ENCODE measurements around the gene IZUMO1. TPM values are rescaled to one million over a fixed set of nuclear protein-coding genes. Genes with fewer than 3 reads are reported as not detected.

The IZUMO1 gene
- total and polyA plus RNA-seq, 9 of the 15 experiments (the other 6 are each of a cell fraction or from before 2014, with no cell fraction given) = 0.14 to 2.1 (median 0.73) TPM

DNA sequence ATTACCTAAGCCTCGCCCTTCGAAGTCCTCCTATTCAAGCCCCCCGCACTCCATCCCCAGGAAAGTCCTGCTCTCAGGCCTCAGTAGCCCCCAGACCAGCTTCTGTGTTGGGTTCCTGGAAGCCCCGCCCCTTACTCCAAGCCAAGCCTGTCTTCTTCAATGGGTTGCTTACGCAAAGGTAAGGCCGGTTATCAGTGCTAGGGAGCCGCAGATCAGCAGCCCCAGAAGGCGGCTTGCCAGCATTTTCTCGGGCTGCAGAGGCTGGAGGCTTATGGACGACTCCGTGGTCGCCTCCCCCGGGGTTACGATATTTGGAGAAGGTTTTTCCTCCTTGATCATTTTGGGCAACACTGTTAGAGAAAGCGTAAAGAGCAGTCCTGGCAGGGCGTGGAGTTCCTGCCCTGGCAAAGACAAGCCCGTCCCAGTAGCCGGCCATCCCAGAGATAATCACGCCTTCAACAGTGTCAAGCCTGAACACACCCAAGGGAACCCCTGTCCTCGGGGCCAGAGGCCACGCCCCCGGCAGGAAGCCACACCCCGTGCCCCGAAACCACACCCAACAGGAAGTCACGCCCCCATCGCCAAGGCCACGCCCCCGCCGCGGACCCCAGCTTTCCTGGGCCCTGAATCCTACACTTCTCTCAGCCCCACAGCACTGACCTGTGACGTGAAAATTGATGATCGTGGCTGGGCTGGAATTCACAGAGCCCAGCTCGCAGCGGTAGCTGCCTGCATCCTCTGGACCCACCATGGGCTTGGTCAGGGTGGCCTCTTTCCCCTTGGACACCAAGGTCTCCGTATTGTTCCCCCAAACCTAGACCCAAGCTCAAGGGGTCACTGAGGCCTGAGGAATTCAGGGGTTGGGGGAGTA, 5.3 kb downstream of the IZUMO1 start (continued):
- no peak for TF ChIP-seq CEBPG (CRISPR knock-in tag; IDR thresholded peaks at IDR 0.05)
- TF ChIP-seq CEBPG (tag; conservative IDR thresholded peaks at IDR 0.05 in 1 of 2, IDR thresholded peaks at IDR 0.05 in 1 of 2) = 0 out of 4 replicates have a peak, but pooled peaks of 1 of the 2 experiments have one; percentile 26
- no peak for TF ChIP-seq NCOA6 (IDR thresholded peaks at IDR 0.05)
- TF ChIP-seq, protein P1, sequence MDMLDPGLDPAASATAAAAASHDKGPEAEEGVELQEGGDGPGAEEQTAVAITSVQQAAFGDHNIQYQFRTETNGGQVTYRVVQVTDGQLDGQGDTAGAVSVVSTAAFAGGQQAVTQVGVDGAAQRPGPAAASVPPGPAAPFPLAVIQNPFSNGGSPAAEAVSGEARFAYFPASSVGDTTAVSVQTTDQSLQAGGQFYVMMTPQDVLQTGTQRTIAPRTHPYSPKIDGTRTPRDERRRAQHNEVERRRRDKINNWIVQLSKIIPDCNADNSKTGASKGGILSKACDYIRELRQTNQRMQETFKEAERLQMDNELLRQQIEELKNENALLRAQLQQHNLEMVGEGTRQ (CRISPR knock-in tag; IDR thresholded peaks at IDR 0.05) = peak; percentile 46
- TF ChIP-seq ZNF785 (CRISPR knock-in tag; IDR thresholded peaks at IDR 0.05) = no peak
- no peak for TF ChIP-seq TGIF2 (CRISPR knock-in tag; IDR thresholded peaks at IDR 0.05)
- TF ChIP-seq GABPA (tag; conservative IDR thresholded peaks at IDR 0.05; ENCODE audit: low read depth) = peak; percentile 64; the same call in 1 of the 2 replicates
- peak; percentile 11; the same call in 1 of the 2 replicates for TF ChIP-seq ZSCAN32 (CRISPR knock-in tag; IDR thresholded peaks at IDR 0.05)
- TF ChIP-seq ESRRA (IDR thresholded peaks at IDR 0.05; ENCODE audit: borderline replicate concordance, low read depth) = 0 out of 2 replicates have a peak, but pooled peaks have one; percentile 62
- no peak for TF ChIP-seq TRIM24 (IDR thresholded peaks at IDR 0.05)
- no peak for TF ChIP-seq CREBBP (IDR thresholded peaks at IDR 0.05; ENCODE audit: low read depth, low read length)
- no peak for TF ChIP-seq NFYB (IDR thresholded peaks at IDR 0.05; ENCODE audit: extremely low read depth, insufficient read length)
- no peak for TF ChIP-seq ARID2 (IDR thresholded peaks at IDR 0.05)
- TF ChIP-seq IFI16 (CRISPR knock-in tag; IDR thresholded peaks at IDR 0.05) = no peak
- TF ChIP-seq SOX6 (IDR thresholded peaks at IDR 0.05) = peak; percentile 38; the same call in 1 of the 2 replicates
- TF ChIP-seq POLR2G (IDR thresholded peaks at IDR 0.05; ENCODE audit: low read depth, low read length) = peak; percentile 75
- TF ChIP-seq SIRT6 (IDR thresholded peaks at IDR 0.05; ENCODE audit: low read depth, low read length) = no peak
- no peak for TF ChIP-seq PCBP2 (IDR thresholded peaks at IDR 0.05; ENCODE audit: low read depth, low read length, poor library complexity, severe bottlenecking)
- TF ChIP-seq ZNF589 (CRISPR knock-in tag; IDR thresholded peaks at IDR 0.05; ENCODE audit: low read depth) = no peak
- peak; percentile 51; the same call in 1 of the 2 replicates for TF ChIP-seq ZNF583 (CRISPR knock-in tag; IDR thresholded peaks at IDR 0.05)
- TF ChIP-seq HDAC2 (IDR thresholded peaks at IDR 0.05) = 0 out of 2 replicates have a peak, but pooled peaks have one; percentile 45
- TF ChIP-seq, protein P2, sequence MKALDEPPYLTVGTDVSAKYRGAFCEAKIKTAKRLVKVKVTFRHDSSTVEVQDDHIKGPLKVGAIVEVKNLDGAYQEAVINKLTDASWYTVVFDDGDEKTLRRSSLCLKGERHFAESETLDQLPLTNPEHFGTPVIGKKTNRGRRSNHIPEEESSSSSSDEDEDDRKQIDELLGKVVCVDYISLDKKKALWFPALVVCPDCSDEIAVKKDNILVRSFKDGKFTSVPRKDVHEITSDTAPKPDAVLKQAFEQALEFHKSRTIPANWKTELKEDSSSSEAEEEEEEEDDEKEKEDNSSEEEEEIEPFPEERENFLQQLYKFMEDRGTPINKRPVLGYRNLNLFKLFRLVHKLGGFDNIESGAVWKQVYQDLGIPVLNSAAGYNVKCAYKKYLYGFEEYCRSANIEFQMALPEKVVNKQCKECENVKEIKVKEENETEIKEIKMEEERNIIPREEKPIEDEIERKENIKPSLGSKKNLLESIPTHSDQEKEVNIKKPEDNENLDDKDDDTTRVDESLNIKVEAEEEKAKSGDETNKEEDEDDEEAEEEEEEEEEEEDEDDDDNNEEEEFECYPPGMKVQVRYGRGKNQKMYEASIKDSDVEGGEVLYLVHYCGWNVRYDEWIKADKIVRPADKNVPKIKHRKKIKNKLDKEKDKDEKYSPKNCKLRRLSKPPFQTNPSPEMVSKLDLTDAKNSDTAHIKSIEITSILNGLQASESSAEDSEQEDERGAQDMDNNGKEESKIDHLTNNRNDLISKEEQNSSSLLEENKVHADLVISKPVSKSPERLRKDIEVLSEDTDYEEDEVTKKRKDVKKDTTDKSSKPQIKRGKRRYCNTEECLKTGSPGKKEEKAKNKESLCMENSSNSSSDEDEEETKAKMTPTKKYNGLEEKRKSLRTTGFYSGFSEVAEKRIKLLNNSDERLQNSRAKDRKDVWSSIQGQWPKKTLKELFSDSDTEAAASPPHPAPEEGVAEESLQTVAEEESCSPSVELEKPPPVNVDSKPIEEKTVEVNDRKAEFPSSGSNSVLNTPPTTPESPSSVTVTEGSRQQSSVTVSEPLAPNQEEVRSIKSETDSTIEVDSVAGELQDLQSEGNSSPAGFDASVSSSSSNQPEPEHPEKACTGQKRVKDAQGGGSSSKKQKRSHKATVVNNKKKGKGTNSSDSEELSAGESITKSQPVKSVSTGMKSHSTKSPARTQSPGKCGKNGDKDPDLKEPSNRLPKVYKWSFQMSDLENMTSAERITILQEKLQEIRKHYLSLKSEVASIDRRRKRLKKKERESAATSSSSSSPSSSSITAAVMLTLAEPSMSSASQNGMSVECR (CRISPR knock-in tag; IDR thresholded peaks at IDR 0.05) = 0 out of 2 replicates have a peak, but pooled peaks have one; percentile 39
- TF ChIP-seq NR2F6 (CRISPR knock-in tag; IDR thresholded peaks at IDR 0.05) = no peak; the same call in 1 of the 2 replicates
- no peak for TF ChIP-seq THRAP3 (IDR thresholded peaks at IDR 0.05; ENCODE audit: borderline replicate concordance)
